Activated CD4-positive, CD25-positive, alpha-beta regulatory T cell treated with anti-CD3 and anti-CD28 coated beads, Interleukin-2, amount 50 U/mL, for 72 hours (primary cell): Measurements from ENCODE around the gene PRPF38A.
"Not testable (repeated sequence)": the region's sequence is repeated elsewhere in the genome, so short reads cannot be mapped to it uniquely, and the experiment has no call there.

ENCODE experiments used
- DNase-seq: peaks from one replicate; pipeline ENCODE4 v3.0.0; 2021

Gene PRPF38A, protein sequence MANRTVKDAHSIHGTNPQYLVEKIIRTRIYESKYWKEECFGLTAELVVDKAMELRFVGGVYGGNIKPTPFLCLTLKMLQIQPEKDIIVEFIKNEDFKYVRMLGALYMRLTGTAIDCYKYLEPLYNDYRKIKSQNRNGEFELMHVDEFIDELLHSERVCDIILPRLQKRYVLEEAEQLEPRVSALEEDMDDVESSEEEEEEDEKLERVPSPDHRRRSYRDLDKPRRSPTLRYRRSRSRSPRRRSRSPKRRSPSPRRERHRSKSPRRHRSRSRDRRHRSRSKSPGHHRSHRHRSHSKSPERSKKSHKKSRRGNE

DNA sequence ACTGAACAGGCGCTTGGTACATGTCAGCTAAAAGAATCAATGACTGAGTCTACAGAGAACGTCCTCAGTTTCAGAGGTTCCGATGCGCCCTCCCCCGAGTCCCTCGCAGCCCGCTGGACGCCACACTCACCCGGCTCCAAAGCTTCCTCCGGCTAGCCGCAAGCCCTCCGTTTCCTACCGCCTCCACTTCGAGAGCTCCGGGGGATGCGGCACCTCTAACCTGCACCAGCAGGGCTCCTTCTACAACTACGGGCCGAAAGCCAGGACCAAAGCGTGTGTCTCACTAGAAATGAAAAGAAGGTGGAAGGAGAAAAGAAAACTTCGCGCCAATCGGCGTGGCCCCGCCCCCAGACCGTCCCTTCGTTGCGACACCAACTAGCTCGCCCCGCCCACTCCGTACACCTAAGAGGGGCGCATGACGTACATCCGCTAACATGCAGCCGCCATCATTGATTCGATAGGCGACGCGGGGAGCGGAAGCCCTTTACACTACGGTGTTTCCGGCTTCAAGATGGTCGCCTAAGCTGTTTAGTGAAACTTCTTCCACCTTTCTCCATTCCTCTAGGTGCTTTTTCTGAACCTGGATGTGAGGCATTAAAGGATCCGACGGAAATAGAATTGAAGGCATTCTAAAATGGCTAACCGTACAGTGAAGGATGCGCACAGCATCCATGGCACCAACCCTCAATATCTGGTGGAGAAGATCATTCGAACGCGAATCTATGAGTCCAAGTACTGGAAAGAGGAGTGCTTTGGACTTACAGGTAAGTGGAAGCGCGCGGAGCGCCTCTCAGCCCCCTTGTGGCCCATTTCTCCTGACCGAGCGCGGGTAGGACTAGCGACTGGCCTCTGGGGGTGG lies at the start of gene PRPF38A, which contains the start of gene ORC1:
Gene PRPF38A, plus strand, starts transcription at position 487 of the 859 bp plus-strand sequence. Its CDS starts 148 bp downstream, at position 635.
Gene ORC1, minus strand, starts transcription at position 308 of the 859 bp plus-strand sequence. CDS start 2,200 bp downstream, outside the sequence.
- DNase-seq: peak; percentile 97

DNA sequence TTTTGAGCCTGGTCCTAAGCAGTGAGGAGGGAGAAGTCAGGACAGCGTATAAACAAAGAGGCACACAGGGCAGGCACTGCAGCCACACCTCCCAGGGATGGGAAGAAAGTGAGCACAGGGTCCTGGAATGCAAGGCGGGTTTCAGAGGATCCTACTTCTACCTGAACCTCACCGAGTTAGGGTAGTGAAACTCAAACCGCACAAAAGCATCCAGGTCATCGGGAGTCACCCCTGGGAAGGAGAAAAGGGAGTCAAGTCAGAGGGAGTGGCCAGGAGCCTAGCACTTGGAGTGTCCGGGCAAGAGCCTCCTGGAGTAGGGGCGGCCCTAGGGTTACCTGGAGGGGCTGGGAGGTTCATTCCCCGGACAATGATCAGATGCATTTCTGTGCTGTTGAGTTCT lies 49.0 kb upstream of the PRPF38A start:
- DNase-seq: no peak

- DNase-seq: no peak
Measured at GRCh38 chr1:52355847-52356505, 48.4 kb upstream of the PRPF38A start.

DNA sequence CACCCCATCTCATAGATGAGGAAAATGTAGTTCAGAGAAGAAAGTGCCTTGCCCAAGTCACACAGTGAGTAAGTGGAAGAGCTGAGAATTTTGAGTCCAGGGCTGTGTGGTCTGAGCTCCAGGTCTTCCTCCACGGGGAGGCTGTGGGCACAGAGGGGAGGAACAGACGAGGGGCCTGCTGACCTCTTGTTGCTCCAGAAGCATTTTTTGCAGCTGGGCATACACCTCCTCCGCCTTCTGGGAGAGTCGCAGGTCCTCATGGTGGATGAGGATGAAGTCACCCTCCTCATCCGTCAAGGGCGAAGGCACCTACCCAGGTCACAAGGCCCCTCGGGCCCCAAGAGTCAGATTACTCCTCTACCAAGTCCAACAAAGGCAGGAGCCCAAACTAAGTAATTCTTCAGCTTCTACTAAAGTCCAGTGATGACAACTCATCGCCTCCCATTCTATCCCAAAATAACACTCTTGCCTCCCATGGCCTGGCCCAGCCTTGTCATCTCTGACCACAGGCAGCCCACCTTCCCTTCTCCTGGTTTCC lies 47.5 kb upstream of the PRPF38A start:
- DNase-seq: no peak

DNA sequence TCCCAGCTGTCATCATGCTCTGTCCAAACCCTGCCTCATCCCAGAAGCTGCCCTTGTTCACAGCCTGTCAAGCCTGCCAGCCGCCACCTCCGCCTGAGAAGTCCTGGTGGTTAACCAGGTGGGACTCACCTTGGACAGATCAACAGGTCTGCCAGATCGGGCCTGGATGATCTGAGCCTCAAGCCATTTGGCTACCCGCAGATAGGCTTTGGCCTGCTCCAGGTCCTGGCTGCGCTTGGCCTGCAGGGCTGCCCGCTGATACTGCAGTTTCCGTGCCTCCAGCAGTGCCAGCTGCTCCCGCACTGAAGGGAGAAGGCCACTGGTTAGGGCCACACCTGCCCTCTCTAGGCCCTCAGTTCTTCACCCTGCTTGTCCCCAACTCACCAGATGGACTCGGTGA lies 47.0 kb upstream of the PRPF38A start:
- DNase-seq: no peak

DNA sequence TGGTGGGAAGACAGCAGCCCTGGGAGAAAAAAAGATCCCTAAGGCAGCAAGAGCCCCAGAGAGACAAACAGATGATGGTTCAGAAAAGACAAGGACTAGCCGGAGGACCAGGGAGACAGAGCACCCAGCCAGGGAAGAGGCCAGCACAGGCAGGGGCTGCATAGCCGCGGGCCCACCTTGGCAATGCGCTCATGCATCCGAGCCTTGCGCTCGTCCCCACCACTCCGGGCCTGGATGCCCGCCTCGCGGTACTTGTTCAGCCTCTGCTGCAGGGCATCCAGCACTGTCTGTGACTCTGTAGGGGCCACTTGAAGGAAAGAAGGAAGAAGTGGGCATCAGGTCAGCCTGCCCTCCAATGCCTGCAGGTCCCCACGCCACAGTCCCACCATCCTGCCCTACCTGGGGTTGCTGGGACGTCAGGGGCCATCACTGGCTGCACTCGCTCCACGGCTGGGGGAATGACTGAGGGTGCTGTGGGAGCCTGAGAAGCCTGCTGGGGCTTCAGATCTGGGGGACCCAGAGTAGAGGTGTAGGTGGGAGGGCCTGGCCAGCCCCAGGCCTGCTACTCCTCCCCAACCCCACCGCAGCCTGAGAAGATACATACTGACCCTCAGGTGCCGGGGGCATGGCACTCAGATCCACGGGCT lies 45.4 kb upstream of the PRPF38A start:
- DNase-seq: no peak

- no peak for DNase-seq
Measured at GRCh38 chr1:52359676-52360594, 44.5 kb upstream of the PRPF38A start.

DNA sequence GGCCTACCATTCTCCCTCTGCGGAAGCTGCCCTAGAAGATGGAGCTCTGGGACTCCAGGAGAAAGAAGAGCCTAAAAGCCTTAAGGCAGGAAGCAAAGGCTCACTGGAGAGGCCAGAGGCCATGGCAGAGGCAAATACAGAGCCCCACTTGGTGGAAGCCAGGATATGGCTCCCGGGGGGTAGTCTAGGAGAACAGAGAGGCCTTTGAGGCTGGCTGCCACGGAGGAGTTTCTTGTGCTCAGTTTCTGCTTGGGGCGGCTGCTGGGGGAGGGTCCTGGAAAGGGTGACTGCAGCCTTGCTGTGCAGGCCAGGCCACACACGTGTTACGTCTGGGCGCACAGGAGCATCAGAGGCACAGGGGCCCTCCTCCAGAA lies 43.8 kb upstream of the PRPF38A start:
- no peak for DNase-seq

DNA sequence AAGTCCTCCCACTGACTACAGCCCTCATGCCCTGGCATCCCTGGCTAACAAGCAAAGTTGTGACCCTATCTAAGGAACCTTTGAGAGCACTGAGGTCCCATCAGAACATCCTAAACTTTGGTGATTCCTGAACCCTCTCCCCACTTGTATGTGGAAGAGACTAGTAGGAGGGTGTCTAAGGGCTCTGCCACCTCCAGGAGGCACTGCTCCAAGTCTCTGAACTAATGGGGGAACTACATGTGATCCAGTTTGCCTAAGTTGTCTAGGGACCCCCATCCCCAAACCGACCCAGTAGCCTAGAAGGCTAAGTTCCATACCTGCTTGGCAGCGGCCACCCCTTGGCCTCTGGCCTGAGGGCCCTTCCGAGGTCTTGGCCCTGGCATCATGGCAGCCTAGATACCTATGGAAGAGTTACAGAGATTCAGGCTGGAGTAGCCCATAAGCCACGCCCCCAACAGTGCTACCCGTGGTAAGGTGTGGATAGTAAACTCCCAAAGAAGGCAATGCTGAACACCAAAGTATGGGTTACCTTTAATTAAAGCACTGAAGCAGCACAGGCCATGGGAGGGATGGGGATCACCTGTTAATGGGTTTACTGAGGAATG lies 40.1 kb upstream of the PRPF38A start:
- DNase-seq: no peak

DNA sequence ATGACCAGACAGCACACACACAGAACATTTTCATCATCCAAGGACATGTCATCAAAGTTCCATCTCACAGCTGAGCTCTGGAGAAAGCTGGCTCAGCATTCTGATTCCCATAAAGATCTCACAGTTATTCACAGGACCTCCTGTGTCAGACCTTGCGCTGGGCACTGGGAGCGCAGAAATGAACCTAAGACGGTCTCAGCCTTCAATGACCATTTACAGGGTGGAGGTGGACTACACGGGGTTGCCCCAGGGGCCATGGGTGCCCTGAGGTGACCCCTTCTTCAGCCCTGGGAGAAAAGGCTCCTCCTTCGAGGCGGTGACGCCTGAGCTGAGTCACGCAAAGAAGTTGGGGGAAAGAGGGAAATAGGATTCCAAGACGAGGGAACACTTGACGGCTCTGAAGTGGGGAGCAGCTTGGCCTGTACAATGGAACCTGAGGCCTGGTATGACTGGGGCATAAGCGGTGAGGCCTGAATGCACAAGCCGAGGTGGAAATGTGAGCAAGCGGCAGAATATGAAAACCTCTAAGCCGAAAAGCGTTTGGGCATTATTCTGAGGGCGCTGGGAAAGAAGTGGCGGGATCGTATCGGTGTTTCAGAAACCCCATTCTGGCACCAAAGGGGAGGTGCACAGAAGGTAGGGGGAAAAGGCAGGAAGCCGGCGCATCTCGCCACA lies 39.2 kb upstream of the PRPF38A start:
- DNase-seq: peak; percentile 43

- peak; percentile 100 for DNase-seq
Measured at GRCh38 chr1:52365746-52366516, 38.5 kb upstream of the PRPF38A start, which contains the start of gene CC2D1B. CC2D1B (minus strand) TSS chr1:52366205; CDS start chr1:52364620, 1,585 bp downstream.

- DNase-seq: no peak
Measured at GRCh38 chr1:52366517-52366827, 37.9 kb upstream of the PRPF38A start.

GRCh38 chr1:52367272-52367671 lies 37.1 kb upstream of the PRPF38A start:
- DNase-seq: no peak

GRCh38 chr1:52368383-52369172 lies 35.8 kb upstream of the PRPF38A start:
- peak; percentile 59 for DNase-seq

- DNase-seq: not testable (repeated sequence)
Measured at GRCh38 chr1:52369851-52370250, 34.6 kb upstream of the PRPF38A start.

DNA sequence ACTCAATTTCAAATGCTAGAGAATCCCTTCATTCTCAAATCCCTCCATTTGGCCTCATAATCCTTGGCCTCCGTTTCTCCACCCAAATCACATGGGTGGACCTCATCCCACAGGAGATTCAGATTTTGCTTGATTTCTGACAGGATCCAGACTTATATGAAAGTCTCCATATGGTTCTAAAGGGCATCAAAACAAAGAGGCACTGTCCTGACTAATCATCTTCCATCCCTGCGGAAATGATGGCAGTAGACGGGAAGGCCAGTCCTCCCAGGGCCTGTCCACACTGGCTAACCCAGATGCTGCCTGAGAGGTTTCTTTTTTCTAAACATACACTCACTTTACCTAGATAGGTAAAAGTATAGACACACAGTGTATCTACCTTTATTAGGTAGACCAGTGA lies 19.0 kb upstream of the PRPF38A start:
- DNase-seq: no peak

- no peak for DNase-seq
Measured at GRCh38 chr1:52386458-52386857, 17.9 kb upstream of the PRPF38A start.

- DNase-seq: no peak
Measured at GRCh38 chr1:52393174-52393573, 11.2 kb upstream of the PRPF38A start.

DNA sequence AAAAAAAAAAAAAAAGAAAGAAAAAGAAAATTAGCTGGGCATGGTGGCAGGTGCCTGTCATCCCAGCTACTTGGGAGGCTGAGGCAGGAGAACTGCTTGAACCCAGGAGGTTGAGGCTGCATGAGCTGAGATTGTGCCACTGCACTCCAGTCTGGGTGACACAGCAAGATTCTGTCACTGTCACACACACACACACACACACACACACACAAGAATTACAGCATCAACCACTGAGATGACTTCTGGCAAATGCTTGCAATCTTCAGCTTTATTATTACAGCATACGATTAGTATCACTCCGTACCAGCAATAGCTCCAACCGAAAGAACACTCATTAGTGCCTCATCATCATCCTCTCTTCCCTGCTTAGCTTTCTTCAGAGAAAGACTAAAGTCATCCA lies 4.8 kb upstream of the PRPF38A start:
- DNase-seq: no peak
